HG02763 (cell line): Measurements from ENCODE around the gene PARVA.

ENCODE experiments used
- ATAC-seq: cut with Tn5 transposase; IDR thresholded peaks from one replicate; pipeline ENCODE4 v1.9.1; 2021; ENCODE audit warnings: mild to moderate bottlenecking, moderate library complexity; ENCODE audit not compliant: unreplicated experiment

PARVA gene

DNA sequence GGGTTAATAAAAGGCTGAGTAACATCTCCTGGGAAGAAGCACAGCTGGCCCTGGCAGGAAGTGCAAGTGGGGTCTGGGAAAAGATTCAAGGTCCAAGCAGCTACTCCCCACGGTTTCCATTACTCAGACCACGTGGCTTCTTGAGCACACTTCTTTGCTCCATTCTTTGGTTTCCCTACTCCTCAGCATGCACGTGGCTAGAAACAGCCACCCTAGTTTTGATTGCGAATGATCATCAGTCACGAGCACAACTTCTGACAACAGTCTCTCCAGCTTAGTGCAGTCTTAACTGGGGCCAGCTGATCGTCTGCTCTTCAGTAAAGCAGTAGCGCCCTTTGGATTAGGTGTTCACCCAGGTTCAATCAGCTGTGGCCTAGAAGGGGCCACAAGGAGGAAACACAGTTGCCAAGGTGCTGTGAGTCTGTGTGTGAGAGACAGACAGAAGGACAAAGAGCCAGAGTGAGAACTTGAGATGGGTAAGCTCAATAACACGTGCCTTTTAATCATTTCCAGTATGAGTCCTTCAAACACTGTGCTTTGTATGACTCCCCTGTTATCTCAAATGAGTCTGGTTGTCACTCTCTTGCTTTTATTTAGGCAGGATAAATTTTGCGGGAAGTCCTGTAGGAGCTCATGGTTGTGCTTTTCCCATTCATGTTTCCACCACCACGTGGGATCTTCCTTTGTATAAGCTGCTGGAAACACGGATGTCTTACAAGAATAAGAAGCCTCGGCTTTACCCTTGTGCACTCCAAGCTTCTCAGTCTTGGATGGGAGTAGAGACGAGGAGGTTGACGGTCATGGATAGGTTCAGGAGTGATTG, 901 bp upstream of the PARVA start:
- no peak for ATAC-seq

DNA sequence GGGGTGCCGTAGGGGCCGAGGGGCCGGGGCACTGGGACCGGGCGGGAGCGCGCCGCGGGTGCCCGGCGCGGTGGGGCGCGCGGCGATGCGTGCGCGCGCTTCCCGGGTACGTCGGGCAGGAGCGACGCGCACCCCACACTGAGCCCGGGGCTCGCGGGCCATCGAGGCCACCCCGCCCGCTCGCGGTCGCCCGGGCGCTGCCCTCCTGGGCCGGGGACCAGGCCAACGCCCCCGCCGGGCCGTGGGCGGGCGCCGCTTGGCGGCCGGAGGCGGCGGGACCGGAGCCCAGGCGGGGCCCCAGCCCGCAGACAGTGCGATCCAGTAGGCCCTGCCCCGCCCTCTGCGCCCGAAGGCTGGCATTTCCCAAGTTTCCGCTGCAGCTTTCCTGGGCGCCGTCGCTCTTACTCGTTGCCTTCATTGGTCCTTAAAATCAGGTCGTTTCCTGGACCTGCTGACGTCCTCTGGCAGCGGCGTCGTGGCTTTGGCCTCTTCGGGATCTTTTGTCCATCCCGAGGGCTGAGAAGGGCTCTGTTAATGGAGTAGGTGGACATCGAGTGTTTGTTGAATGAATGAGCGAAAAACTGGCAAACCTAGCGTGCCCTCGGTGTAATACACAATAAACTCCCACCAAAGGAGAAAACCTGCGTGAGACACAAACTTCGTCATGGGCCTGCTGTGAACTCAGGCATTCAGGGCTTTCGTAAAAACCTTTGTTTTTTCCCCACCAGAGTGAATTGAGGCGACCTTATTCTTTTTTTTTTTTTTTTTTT, 638 bp downstream of the PARVA start:
- ATAC-seq: no peak

DNA sequence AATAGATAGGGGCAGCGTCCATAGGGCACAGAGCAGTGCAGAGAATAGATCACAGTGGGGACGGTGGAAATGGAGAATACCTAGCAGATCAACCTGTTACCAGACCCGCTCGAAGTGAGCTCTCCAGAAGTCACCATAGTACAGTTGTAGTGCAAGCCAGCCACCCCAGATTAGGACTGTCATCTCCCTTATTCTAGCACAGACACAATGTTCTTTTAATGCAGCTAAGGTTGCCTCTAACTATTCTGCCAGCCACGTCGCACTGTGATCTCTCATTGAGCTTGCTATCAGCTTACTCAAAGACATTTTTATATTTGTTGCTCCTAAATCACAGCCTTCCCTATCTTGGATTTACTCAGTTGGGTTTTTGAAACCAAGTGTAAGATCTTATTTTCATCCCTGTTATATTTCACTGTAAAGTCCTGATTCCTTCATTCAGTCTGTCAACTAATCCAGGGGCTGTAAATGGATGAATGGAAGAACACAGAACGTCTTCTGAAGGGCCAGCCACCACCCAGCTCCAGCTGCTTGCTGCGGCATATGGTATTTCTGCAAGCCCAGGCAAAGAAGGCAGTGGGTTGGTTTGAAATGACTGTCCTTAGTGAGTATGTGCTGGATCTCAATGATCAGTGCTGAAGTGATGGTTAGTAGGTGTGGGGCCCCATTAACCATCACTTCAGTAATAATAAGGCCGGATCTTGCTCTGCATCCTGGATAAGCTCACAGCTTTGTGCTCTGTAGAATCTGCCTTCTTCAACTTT, 3.4 kb downstream of the PARVA start:
- no peak for ATAC-seq

DNA sequence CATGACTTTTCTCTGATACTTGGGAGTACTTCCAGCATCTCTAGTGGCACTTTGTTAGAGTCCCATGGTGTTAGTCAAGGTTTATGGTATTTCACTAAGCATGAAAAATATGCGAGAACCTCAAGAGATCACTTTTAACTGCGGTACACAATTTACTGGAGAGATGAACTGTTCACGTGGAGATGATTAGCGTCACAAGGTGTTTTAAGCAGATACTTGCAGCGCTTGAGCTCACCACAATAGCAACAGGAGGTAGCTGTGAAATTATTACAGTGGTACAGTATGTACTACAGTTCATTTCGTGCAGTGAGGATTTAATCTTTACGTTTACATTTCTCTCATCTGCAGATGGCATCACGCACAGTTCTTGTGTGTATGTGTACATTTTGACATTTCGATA, 4.5 kb downstream of the PARVA start:
- ATAC-seq: no peak

DNA sequence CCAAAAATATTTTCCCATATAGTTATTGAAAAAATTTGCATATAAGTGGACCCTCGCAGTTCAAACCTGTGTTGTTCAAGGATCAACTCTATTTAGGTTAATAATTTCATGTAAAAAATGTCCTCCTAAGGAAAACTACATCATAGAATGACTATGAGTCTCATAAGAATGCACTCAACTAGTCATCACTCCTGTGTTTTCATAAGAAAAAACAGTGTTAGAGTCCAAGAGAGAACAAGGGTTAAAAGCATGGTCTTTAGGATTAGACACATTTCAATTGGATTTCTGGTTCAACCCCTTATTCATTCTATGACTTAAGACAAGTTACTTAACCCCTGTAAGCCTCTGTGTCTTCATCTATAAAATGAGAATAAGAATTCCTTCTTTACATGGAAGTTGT, 5.1 kb downstream of the PARVA start:
- no peak for ATAC-seq

DNA sequence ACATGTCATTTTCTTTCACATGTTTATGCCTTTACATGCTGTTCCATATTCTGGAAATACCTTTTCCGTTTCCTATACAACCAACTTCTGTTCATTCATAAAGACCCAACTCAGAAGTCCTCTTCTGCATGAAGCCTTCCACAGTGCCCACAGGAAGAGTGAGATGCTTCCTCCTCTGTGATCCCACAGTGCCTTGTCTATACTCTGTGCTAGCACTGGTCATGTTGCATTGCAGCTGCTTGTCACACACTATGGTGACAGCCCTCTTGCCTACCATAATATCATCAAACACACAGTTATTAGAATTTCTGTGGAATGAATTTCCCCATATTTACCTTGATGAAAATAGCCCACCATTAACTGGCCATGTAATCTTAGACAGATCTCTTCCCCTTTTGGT, 8.9 kb downstream of the PARVA start:
- no peak for ATAC-seq

DNA sequence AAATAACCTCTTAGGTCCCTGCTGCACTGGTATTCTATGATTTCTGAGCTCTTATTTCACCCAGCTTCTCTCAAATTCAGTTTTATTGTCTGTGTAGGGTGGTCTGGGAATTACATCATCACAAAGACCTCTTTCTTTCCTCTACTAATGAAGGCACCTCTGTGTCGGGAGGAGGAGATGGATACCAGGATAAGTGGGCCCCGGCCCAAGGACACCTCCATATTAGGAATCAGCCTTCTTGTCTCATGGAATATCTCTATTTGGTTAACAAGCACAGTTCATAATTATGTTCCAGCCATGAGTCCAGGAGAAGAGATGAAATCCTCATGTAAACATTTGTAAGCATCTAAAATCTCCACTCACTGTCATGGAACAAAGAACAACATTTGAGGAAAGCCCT, 9.4 kb downstream of the PARVA start:
- ATAC-seq: no peak

DNA sequence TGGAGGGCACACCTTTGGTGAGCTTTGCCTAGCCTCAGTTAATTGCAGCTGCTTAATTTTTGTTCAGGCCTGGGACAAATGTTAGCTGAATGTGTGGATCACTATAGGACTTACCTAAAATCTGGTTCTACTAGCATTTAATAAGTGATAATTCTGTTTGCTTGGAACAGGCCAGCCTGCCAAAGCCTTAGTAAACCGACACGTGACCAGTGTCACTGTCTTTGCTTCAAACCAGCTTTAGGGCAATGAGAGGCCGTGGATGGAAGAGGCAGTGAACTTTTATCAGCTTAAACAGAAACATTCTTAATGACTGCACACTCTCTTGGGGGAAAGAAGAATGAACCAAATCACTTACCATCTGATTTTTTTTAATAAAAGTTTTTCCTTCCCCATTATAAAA, 10.8 kb downstream of the PARVA start:
- no peak for ATAC-seq

DNA sequence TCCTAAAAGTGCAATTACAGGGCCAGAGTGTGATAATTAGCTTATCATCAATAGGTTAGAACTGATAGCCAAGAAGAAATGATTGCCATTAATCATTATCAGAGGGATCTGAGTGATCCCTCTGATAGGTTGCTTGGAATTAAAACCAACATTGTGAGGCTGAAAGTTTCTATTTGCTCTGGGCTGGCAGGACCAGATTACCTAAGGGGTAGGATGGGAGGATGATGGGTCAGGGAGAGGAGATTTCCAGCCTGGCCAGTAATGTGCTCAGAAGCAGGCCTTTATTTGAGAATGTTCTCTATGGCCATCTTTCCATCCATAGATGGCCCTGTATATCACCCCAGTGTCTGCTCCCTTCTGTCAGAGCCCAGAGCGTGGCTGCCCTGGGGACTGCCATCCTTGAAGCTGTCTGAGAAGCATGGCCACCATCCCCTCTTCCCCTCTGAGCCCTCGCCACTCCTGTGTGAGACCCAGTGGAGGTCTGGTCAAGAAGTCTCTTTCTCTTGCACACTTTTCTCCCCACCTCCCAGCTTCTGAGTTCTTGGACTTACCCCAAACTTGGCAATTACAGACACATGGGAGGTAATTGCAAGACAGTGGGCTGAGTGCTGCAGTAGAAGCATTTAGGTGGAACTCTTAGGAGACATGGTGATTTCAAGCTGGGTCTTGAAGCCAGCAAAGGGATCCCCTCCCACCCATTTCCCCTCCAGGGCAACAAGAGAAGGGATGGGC, 11.7 kb downstream of the PARVA start:
- no peak for ATAC-seq

DNA sequence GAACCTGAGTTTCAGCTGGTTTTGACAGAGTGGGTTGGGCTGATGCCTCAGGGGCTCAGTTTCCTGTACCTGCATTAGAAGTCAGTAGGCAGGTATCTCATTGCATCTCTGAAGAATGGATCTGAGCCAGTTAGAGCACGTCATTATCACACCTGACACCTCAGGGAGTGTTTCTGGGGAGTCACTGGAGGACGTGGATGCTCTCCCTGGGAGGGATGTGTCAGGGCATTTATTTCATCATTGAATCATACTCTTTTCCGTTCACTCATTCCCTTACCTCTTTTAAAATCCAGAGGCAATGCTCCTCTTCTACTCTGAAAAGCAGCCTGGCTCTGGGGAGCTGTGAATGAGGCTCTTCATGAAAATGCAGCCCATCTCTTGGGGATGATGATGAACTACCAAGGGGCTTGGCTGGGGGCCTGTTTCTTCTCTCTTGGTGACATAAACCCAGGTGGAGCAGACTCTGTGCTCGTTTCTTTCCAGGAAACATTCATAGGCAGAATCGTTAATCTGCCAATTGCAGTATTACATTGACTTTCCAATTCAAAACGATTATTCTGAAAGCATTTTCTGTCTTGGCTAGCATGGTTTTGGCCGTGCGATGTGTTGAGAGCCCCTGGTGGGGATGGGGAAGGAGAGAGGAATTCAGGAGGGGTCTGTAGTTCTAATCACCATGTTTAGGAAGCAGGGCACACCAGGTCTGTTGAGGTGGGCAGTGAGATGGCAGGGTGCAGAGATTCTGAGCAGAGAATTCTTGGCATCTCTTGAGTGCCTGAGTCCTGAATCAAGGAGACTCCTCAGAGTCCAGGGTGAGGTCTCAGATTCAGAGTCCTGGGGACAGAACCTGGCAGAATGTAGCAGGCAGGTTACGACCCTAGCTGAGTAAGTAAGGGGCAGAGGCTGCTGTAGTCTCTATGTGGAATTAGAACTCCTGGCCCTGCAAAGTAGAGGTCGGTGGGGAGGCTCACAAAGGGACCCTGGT, 12.6 kb downstream of the PARVA start:
- no peak for ATAC-seq

DNA sequence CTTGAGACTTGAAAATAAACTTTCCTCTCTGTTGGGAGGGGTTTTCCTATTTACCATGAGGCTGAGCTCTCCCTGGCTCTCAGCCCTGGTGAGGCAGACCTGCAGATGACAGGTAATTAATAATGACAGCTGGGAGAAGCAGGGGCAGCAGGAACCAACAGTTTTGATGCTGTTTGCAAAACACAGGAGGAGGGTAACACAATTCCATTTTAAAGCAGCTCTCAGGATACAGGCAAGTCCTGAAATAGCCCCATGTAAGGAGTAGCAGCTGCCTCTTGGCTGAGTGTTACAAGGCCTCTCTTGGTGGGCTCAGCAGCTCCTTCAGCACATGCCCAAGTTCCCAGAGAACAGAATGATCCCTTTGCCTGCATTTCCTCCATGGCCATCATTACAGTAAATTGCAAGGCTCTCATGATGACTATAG, 13.3 kb downstream of the PARVA start:
- no peak for ATAC-seq

DNA sequence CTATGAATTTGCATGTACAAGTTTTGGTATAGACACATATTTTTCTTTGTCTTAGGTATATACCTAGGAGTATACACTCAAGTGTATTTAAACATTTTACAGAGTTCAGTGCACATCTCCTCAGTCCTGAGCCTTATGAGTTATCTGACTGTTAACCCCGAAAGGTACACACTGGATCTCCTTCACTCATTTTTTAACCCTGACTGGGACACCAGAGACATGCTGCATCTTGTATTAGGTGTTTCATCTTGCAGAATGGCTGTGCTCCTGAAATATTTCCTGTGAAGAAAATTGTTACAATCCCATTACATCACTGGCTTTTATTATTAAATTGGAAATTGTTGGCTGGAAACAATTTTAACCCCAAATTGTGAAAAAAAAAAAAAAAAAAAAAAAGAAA, 15.3 kb downstream of the PARVA start:
- no peak for ATAC-seq

DNA sequence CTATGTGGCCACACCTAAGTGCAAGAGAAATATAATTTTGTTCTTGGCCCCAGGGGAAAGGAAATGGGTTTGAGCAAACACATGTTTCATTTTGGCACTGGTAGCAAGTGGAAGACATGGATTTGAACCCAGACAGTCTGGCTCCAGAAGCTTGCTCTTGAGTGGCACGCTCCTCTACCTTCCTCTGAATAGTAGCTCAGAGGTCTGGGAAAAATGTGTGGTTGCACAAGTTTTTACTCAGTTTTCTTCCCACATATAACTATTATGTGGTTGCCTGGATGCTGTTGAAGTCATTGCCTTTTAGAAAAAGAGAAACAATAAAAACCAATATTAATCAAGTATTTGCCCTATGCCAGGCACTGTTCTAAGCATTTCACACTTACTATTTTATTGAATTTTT, 16.3 kb downstream of the PARVA start:
- no peak for ATAC-seq

DNA sequence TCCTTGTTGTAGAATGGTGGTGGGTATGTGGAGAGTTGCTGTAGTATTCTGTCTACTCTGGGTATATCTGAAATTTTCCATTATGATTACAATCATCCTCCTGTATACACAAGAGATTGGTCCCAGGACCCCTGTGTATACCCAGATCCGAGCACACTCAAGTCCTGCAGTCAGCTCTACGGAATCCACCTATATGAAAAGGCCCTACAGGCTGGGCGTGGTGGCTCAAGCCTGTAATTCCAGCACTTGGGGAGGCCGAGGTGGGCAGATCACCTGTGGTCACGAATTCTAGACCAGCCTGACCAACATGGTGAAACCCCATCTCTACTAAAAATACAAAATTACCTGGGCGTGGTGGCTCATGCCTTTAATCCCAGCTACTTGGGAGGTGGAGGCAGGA, 17.2 kb downstream of the PARVA start:
- ATAC-seq: no peak

DNA sequence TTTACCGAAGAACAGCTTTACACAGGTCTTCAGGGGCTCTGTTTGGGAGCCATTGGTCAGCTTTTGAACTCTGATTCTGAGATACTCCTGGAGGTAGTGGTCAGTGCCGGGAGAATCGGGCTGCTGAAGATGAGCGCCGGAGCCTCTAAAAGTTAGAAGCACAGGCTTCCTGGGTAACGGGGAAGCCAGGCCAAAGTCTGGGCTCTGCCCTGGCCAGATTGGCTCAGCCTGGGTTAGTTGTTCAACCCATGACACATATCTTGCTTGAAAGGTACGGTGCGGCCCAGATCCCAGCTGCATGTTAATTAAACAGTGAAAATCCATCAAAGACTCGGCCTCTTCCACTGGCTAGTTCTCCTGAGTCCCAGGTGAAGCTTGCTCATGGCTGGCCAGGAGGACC, 18.0 kb downstream of the PARVA start:
- no peak for ATAC-seq

DNA sequence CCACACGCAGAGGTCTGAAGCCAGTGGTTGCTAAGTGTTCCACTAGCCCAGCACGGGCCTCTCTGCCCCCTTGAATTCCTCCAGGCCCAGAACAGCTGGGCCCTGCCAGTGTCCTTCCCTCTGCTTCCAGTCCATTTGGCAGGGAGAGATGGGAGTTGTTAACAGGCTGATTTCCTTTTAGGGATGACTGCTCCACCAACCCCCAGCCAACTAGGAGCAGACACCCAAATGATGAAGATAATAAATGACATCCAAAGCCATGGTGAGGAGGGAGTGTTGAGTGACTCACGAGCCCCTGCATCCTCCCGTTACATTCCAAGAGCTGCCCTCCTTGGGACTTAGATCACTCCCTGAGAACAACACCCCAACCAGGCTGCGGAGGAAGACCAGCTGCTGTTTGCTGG, 20.6 kb downstream of the PARVA start:
- no peak for ATAC-seq

DNA sequence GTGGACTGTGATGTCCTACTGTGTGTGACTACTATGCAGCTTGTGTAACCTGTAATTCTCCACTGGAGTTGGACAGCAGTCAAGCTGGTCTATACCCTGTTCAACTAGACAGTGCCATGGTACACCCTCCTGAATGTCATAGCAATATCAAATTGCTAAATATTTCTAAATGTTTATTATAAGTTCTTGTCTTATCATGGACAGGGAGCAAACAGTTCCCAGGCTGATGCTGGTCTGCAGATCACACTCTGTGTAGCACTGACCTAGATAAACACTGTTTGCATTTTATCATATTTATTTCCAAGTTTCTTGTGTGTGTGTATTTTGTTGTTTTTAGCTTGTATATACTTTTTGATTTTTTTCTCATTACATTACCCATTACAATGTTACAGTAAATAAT, 22.0 kb downstream of the PARVA start:
- no peak for ATAC-seq

DNA sequence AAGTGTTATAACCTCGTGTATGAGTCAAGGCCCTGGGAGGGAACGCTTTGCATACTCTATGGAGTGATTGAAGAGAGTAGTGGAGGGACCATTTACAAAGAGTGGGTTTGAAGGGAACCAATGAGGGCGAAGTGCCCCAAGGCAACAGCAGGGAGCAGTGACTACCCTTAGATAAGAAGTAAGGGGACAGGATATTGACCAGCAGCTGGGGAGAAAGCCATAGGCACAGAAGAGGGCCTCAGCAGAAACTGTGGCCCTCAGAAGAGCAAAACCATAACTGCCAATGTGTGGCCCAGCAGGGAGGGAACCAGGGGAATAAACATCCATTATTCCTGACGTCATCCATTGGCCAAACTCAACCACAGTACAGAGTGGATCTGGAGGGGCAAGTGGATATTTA, 24.7 kb downstream of the PARVA start:
- no peak for ATAC-seq

DNA sequence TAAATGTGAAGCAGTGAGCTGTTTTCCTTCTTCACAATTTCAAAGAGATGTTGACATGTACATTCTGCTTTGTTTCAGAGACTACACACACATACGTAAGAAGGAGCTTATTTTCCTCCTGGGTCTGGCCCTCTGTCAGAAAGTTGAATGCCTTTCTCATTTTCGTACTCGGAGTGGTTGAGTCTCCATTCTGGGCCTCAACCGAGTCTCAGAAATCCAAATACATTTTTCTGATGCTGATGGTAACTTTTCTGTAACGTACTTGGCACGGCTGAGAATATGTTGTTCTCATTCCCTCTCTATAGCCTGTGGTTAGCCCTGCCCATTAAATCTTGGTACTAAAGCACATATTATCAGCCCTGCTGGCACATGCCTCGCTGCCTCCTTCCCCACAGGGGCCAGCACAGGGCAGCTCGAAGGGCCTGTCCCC, 25.3 kb downstream of the PARVA start:
- no peak for ATAC-seq
